Bone marrow (tissue), 2 donors: Measurements from ENCODE around the gene ADCY2.

Source experiments
- DNase-seq, 2 donors: peaks; one replicate each; lab custom pipeline; 2025; lab: John Stamatoyannopoulos, UW

The ADCY2 gene

DNA sequence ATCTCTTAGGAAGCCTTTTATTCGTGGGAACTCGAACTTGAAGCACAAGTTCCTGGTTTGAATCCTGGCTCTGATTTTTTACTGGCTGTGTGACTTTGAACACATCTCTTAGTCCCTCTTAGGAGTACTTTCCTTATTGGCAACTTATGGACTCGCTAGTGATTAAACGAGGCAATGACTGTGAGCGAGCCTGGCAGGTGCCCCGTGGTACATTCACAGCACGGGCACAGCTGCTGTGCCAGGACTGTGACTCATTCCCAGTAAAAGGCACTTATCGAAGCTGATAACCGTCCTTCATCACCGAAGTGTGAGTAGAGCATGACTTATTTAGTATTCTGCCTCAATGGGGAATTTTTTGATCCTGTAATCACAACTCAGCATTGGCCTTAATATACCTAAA, 432.3 kb downstream of the ADCY2 start:
- DNase-seq, result no peak

DNA sequence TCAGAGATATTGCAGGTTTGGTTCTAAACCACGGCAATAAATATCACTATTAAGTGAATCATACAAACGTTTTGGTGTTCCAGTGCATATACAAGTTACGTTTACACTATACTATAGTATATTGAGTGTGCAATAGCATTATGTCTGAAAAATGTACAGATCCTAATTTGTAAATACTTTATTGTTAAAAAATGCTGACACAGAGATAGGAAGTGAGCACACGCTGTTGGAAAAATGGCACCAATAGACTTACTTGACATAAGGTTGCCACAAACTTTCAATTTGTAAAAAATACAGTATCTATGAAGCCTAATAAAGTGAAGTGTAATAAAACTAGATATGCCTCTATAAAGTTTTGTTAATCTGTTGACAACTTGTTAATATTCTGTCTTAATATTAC, 439.0 kb downstream of the ADCY2 start:
- DNase-seq, result no peak

DNA sequence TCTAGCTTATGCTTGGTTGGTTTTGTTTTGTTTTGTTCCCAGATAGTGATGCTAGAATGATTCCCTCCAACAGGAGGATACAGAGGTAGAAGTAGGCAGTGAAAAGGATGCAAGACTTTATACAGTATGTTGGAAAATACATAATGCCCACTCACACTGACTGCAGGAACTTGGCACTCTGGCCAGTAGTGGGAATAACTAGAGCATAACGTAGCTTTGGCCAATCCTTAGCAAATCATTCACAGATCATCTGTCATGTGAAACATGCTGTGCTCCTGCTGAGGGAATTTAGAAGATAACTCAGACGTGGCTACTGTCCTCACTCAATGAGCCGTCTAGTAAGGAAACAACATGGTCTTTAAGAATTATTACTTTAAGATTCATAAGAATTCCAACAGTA, 441.5 kb downstream of the ADCY2 start:
- DNase-seq, result no peak

DNA sequence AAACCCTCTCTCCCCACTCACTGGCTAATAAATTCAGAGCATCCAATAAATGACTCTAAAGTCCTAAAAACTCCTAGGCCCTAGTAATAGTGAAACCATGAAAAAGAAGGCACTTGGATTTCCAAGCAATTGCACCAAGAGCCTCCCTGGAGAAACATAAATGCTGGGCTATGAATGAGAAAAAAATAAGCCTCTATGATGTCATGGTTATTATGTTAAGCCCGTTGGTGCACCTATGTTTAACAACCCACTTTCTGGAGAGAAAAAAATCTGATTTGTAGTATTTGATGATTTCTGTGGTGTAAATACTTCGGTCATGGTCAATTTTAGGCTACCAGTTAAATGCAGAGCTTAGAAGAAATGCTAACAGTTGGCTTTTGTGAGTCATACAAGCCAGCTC, 446.6 kb downstream of the ADCY2 start:
- no peak for DNase-seq

DNA sequence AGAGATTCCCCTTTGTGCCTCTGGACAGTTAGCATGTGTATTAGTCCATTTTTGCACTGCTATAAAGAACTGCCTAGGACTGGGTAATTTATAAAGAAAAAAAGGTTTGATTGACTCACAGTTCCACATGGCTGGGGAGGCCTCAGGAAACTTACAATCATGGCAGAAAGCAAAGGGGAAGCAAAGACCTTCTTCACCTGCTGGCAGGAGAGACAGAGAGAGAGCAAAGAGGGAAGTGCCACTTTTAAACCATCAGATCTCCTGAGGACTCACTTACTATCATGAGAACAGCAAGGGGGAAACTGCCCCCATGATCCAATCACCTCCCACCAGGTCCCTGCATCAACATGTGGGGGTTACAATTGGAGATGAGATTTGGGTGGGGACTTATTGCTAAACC, 449.0 kb downstream of the ADCY2 start:
- DNase-seq, result no peak

DNA sequence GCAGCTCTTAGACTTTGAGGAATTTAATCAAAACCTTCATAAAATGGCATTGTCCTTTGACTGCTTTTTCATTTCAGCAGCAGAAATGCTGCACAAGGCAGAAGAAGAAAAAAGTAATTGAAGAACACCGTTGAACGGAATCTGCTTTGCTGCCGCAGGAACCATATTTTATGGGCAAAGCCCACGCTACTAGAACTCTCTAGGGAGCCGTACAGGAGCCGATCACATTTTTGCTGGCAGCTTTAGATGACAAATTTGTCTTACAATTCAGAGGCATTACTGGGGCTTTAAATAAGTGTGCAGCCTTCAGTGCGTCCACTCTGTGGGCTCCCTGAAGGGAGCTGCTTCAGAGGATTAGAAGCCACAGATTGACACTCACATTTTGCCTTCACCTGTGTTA, 449.6 kb downstream of the ADCY2 start:
- no peak for DNase-seq

DNA sequence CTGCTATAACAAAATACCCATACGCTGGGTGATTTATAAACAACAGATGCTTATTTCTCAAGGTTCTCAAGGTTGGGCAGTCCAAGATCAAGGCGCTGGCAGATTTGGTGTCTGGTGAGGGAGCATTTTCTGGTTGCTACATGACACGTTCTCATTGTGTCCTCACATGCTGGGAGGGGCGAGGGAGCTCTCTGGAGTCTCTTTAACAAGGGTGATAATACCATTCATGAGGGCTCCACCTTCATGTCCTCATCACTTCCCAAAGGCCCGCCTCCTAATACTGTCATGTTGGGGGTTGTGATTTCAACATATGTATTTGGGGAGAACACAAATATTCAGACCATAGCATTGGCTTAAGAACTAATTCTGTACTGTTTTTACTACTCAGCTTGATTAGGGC, 450.4 kb downstream of the ADCY2 start:
- no peak for DNase-seq

GRCh38 chr5:7848296-7848695, 452.4 kb downstream of the ADCY2 start:
- no peak for DNase-seq

DNA sequence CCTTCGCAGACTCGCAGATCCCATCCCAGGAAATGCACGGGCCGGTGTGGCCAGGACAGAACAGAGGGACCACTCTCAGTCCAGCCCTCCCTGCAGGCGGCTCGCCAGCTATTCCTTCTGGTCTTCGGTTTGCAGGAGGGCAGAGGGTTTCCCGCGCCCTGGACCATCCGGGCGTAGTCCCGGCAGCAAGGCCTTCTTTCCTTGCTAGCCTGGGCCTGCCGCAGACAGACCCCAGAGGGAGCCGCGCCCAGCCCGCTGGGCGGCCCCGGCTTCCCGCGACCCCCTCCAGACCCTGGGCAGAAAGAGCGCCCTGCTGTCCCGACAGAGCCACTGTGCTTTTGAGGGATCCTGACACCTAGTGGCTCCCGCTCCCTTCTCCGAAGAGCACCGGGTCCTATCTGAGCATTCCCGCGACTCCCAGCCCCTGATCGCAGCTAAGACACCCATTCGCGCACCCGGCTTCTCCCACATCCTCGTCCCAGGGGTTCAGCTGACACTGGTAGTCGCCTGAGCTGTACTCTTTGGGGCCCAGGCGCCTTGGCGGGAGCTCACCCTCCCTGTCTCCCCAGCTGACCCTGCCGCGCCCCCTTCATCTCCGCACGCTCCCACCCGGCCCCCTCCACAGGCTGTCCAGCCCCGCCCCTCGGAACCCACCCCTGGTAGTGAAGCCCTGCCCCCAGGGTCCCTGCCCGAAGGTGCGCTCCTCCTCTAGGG, 453.9 kb downstream of the ADCY2 start:
- no peak for DNase-seq

- DNase-seq, result no peak
Observed at GRCh38 chr5:7850395-7851239, 454.7 kb downstream of the ADCY2 start, which contains the start of gene CFAP90. Gene CFAP90 (minus strand): TSS chr5:7851133. CDS start chr5:7851021, 112 bp downstream.

DNA sequence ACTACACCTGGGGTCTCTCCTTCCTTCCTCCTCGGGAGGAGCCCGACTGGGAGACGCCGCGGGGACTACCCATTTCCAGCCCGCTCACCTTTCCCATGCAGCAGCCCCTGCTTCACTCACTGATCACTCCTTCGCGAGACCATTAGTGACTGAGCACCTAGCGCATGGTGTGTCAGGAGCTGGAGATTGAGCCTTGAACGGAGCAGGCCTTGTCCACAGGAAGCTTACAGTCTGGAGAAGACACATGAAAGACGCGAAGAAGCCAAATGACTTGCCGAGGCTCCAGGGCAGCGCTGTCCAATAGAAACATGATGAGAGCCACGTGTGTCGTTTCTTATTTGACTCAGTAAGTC, 455.3 kb downstream of the ADCY2 start:
- no peak for DNase-seq

DNA sequence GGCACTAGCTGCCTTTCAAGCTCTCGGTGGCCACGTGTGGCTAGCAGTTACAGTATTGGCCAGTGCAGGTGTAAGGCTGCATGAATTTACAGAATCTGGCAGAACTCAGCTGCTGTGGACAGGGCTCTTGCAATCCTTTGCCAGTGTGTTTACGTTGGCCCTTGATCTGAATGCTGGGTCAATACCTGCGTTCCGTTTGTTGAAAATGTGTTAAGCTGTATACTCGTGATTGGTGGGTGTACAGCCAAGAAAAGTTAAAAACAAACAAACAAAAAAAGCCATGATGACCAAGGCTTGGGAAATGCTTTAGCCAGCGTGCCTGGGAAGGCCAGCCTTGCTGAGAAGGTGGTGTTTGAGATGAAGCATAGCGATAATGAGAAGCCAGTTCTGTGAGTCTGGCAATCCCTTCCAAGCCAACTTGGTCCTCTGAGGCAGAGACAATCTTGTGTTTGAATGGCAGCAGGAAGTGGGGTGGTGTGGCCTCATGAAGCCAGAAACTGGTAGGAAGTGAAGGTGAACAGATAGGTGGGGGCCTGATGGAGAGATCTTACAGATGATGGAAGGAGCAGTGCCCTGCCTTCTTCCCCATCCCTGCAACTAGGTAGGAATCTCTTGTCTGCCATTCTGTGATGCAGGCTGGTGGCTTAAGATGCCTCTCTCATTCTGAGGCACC, 455.8 kb downstream of the ADCY2 start:
- DNase-seq, result no peak

DNA sequence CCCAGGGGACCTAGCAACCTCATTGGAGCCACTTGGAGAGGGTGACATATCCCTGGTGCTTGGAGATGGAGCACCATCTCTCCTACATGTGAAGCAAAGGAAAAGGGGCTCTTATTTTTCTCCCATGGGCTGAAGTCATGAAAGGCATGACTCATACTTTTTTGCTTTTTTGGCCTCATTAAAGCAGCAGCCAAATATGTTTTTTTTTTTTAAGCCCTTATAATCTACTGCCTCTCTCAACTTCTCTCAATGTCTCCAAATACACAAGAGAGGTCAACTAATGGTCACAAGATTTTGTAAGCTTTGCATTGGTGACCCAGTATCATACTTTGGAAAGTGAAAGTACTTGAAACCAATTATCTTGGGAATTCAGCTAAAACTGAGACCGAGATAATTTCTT, 456.6 kb downstream of the ADCY2 start:
- no peak for DNase-seq

GRCh38 chr5:7852988-7853387, 457.1 kb downstream of the ADCY2 start:
- DNase-seq, result no peak

GRCh38 chr5:7855611-7856010, 459.7 kb downstream of the ADCY2 start:
- no peak for DNase-seq

GRCh38 chr5:7856855-7857254, 460.9 kb downstream of the ADCY2 start:
- peak in 1 of 2 donors; percentile 26 for DNase-seq

DNA sequence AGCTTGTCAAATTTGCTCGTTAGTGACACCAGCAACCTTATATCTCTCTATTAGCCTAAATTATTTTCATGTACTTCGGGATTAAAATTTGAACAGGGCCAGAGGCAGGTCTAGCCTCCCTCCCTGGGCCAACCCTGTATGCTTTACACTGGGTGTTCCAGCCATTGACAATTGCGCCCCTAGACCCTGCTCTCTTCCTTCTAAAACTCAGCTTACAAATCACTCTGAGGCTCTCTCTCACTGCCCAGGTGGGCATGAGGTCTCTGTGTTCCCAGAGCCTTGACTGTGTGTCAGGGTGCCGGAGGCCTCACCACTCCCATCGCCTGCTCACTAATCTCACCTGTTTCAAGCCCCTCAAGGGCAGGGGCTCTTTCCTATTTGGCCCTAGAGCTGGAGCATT, 461.4 kb downstream of the ADCY2 start:
- DNase-seq, result no peak

- DNase-seq, result no peak
Observed at GRCh38 chr5:7857926-7858632, 462.1 kb downstream of the ADCY2 start.

DNA sequence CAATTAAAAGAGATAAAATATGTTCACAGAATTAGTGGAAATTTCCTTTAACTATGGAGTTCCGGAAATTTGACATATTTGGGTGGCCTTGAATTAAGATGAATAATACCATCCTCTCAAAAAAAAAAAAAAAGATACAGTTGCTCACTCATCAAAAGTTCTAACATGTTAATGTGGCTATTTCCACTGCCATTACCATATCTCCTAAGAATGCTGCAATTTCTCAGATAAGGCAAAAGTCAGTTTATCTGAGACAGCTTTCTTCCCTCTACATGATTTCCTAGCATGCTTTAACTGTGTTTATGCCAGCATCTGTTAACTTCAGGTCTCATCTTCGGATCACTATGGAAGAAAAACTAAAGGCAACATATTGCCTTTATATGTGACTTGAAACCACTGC, 470.3 kb downstream of the ADCY2 start:
- no peak for DNase-seq

GRCh38 chr5:7867260-7867659, 471.3 kb downstream of the ADCY2 start:
- DNase-seq, result no peak

DNA sequence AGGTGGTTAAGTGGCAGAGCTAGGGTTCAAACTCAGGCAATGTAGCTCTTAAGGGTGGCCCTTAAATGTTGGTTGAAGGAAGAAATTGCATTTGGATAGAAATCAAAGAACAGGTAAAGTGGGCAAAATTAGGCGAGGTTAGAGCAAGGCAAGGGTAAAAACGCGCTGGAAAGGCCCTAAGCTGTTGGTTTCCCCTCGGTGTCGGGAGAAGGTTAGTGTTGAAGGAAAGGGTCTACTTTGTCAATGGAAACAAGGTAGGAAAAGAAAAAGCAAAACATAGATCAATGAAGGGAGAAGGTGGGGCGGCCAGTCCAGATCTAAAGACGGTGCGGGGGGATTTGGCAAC, 472.5 kb downstream of the ADCY2 start:
- DNase-seq, result no peak

GRCh38 chr5:7868773-7869473, 473.0 kb downstream of the ADCY2 start, which contains the start of the genes FASTKD3 and MTRR:
Gene FASTKD3 (minus strand): TSS chr5:7869031. CDS start chr5:7868083, 948 bp downstream.
Gene MTRR (plus strand): TSS chr5:7869148. CDS start chr5:7870795, 1,647 bp downstream.
- DNase-seq, result peak; percentile 65 to 82
